ENCODE measurements around the gene FXYD2.

The FXYD2 gene

GRCh38 chr11:117857734-117858414, 33.3 kb upstream of the FXYD2 start:
- DNase-seq (ENCODE audit: low spot score) = no peak

- no peak for DNase-seq (ENCODE audit: low spot score)
Observed at GRCh38 chr11:117855912-117856651, 31.5 kb upstream of the FXYD2 start.

GRCh38 chr11:117855186-117855845, 30.8 kb upstream of the FXYD2 start:
- no peak for DNase-seq (ENCODE audit: low spot score)

- DNase-seq (ENCODE audit: low spot score) = no peak
Observed at GRCh38 chr11:117852309-117852708, 27.8 kb upstream of the FXYD2 start.

GRCh38 chr11:117851852-117852251, 27.3 kb upstream of the FXYD2 start:
- no peak for DNase-seq (ENCODE audit: low spot score)

GRCh38 chr11:117851106-117851505, 26.6 kb upstream of the FXYD2 start:
- DNase-seq (ENCODE audit: low spot score) = no peak

- no peak for DNase-seq (ENCODE audit: low spot score)
Observed at GRCh38 chr11:117849781-117850414, 25.4 kb upstream of the FXYD2 start.

GRCh38 chr11:117843666-117844484, 19.3 kb upstream of the FXYD2 start:
- DNase-seq (ENCODE audit: low spot score) = peak; percentile 34

GRCh38 chr11:117842131-117842941, 17.8 kb upstream of the FXYD2 start:
- no peak for DNase-seq (ENCODE audit: low spot score)

GRCh38 chr11:117841551-117842031, 17.0 kb upstream of the FXYD2 start:
- DNase-seq (ENCODE audit: low spot score) = no peak

GRCh38 chr11:117840881-117841550, 16.5 kb upstream of the FXYD2 start:
- no peak for DNase-seq (ENCODE audit: low spot score)

GRCh38 chr11:117839936-117840813, 15.6 kb upstream of the FXYD2 start:
- DNase-seq (ENCODE audit: low spot score) = no peak

GRCh38 chr11:117839380-117839881, 14.9 kb upstream of the FXYD2 start:
- DNase-seq (ENCODE audit: low spot score) = no peak

GRCh38 chr11:117838901-117839300, 14.4 kb upstream of the FXYD2 start:
- DNase-seq (ENCODE audit: low spot score) = no peak

- DNase-seq (ENCODE audit: low spot score) = no peak
Observed at GRCh38 chr11:117837791-117838190, 13.2 kb upstream of the FXYD2 start.

GRCh38 chr11:117837070-117837776, 12.7 kb upstream of the FXYD2 start:
- DNase-seq (ENCODE audit: low spot score) = no peak

GRCh38 chr11:117836077-117836960, 11.8 kb upstream of the FXYD2 start:
- DNase-seq (ENCODE audit: low spot score) = no peak
